Colonic mucosa (tissue), 4 donors: Measurements from ENCODE around the gene BAIAP3. TPM values are rescaled to one million over a fixed set of nuclear protein-coding genes. Genes with fewer than 3 reads are reported as not detected.
A peak's percentile ranks its signal among the peaks of the same experiment; 100 is the strongest.

Experiments
- DNase-seq: peaks from one replicate; pipeline ENCODE4 v3.0.0-alpha.2; 2020
- H3K27ac ChIP-seq: fragments of 200-600 bp; one replicate; pipeline ENCODE4 v1.8.0; 2021
- H3K27me3 ChIP-seq: fragments of 200-600 bp; one replicate; pipeline ENCODE4 v1.8.0; 2021
- H3K36me3 ChIP-seq: fragments of 200-600 bp; one replicate; pipeline ENCODE4 v1.8.0; 2021
- H3K4me1 ChIP-seq: fragments of 200-600 bp; one replicate; pipeline ENCODE4 v1.8.0; 2021; ENCODE audit warnings: mild to moderate bottlenecking
- H3K4me3 ChIP-seq: fragments of 200-600 bp; one replicate; pipeline ENCODE4 v1.8.0; 2021
- H3K9ac ChIP-seq, 2 donors: one replicate each; pipeline ENCODE4 v1.7.0; 2013; ENCODE audit warnings: control low read depth in 2 of 2, low read depth in 2 of 2, low read length in 2 of 2
- H3K9me3 ChIP-seq: fragments of 200-600 bp; one replicate; pipeline ENCODE4 v1.8.0; 2021
- CTCF ChIP-seq: fragments of 200-600 bp; IDR thresholded peaks from one replicate; pipeline ENCODE4 v1.8.0; 2022; ENCODE audit warnings: antibody characterized with exemption, mild to moderate bottlenecking
- intact Hi-C: fragments of 100-400 bp; cut with DNase I; formaldehyde crosslinking; loops from one replicate; pipeline ENCODE4 v1.14.1; 2022
- total RNA-seq, 2 donors: library from RNA; stranded (reverse); fragmentation: NEBNext Ultra II Directional in 1 of 2; extraction: Animal tissue kit (Norgen Biotek cat#: 25700) in 1 of 2; gene quantifications; one replicate each; pipeline ENCODE4 v1.2.1, GENCODE V29; 2021
- donor health status: healthy.
- donor health status: DM: no; HTN: no; CAD: no.
- donor health status: DM: no; HTN: no; CAD: no.

The BAIAP3 gene
- total RNA-seq, 2 donors from 2014 or later: 5.5 to 9.8 TPM

- Histone ChIP-seq H3K27me3 (peaks cover 49% of the 10 kb centered on the region), H3K4me3 (no peak overlapping the region), H3K27ac (no peak overlapping the region), H3K9me3 (no peaks in the 10 kb centered on the region), H3K4me1 (peaks cover 19% of the 10 kb centered on the region), H3K9ac (no peak overlapping the region), H3K36me3 (no peaks in the 10 kb centered on the region)
- no peak for DNase-seq
- intact Hi-C loops: no loop called here
- no peak for TF ChIP-seq CTCF
Measured at GRCh38 chr16:1335211-1335971, 1.9 kb downstream of the BAIAP3 start.

- Histone ChIP-seq H3K9ac (no peak overlapping the region), H3K27ac (no peak overlapping the region), H3K9me3 (no peaks in the 10 kb centered on the region), H3K4me1 (peaks cover 19% of the 10 kb centered on the region), H3K4me3 (no peak overlapping the region), H3K36me3 (no peaks in the 10 kb centered on the region), H3K27me3 (peaks cover 49% of the 10 kb centered on the region)
- intact Hi-C loops: no loop called here
- no peak for TF ChIP-seq CTCF
- no peak for DNase-seq
Measured at GRCh38 chr16:1335996-1336395, 2.6 kb downstream of the BAIAP3 start.

- Histone ChIP-seq H3K27ac (no peak overlapping the region), H3K36me3 (no peaks in the 10 kb centered on the region), H3K4me3 (no peak overlapping the region), H3K9me3 (no peaks in the 10 kb centered on the region), H3K9ac (no peak overlapping the region), H3K27me3 (peaks cover 48% of the 10 kb centered on the region), H3K4me1 (peaks cover 14% of the 10 kb centered on the region)
- no peak for TF ChIP-seq CTCF
- no peak for DNase-seq
- intact Hi-C loops: no loop called here
Measured at GRCh38 chr16:1336619-1337018, 3.2 kb downstream of the BAIAP3 start.

- Histone ChIP-seq H3K36me3 (no peaks in the 10 kb centered on the region), H3K4me1 (peaks cover 10% of the 10 kb centered on the region), H3K9ac (no peak overlapping the region), H3K27ac (no peak overlapping the region), H3K9me3 (no peaks in the 10 kb centered on the region), H3K4me3 (no peak overlapping the region), H3K27me3 (peaks cover 39% of the 10 kb centered on the region)
- no peak for TF ChIP-seq CTCF
- no peak for DNase-seq
- intact Hi-C loops: no loop called here
Measured at GRCh38 chr16:1337486-1337885, 4.0 kb downstream of the BAIAP3 start.

- Histone ChIP-seq H3K9ac (no peak overlapping the region), H3K4me1 (peaks cover 12% of the 10 kb centered on the region), H3K27ac (no peak overlapping the region), H3K9me3 (no peaks in the 10 kb centered on the region), H3K36me3 (no peaks in the 10 kb centered on the region), H3K27me3 (peaks cover 32% of the 10 kb centered on the region), H3K4me3 (no peak overlapping the region)
- intact Hi-C loops: no loop called here
- peak; percentile 44 for TF ChIP-seq CTCF
- DNase-seq: peak; percentile 52
Measured at GRCh38 chr16:1338119-1338730, 4.8 kb downstream of the BAIAP3 start.
